GM21825 (cell line): ENCODE results near the gene ULK1.

Experiments used
- ATAC-seq: cut with Tn5 transposase; IDR thresholded peaks from one replicate; pipeline ENCODE4 v1.9.1; 2021; ENCODE audit warnings: mild to moderate bottlenecking, moderate library complexity; ENCODE audit not compliant: unreplicated experiment

Gene ULK1

DNA sequence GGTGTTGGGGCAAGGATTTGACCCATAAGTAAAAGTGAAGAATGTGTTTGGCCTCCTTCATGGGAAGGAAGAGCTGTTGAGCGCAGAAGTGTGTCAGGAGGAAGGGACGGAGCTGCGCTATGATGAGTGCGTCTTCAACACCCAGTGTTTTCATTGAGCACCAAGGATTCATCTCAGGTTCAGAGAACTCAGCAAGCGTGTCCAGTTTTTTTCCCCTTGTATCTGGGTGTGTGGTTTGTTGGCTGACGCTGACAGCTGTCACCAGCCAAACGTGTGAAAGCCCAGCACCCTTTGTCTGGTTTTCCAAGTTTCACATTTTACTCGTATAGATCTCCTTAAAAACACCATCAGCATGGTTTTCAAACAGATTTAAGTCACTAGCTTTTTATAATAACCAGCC, 67.6 kb downstream of the ULK1 start:
- ATAC-seq, result no peak

GRCh38 chr12:131963381-131963780, 69.0 kb downstream of the ULK1 start:
- ATAC-seq, result no peak

DNA sequence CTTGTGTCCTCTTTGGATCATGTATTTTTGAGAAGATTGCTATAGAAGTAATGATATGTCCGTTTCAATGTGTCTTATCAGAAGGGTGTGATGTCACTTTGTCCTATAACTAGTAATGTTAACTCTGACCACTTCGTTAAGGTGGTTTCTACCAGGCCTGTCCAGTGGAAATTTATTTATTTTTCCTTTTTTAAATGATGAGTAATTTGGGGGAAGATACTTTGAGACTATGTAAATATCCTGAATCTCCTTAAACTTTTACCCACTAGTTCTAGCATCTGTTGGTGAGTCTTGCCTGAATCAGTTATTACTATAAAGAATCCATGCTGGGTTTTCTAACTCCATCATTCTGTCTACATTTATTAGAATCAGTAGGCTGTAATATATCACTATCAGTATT, 70.7 kb downstream of the ULK1 start:
- ATAC-seq, result no peak

DNA sequence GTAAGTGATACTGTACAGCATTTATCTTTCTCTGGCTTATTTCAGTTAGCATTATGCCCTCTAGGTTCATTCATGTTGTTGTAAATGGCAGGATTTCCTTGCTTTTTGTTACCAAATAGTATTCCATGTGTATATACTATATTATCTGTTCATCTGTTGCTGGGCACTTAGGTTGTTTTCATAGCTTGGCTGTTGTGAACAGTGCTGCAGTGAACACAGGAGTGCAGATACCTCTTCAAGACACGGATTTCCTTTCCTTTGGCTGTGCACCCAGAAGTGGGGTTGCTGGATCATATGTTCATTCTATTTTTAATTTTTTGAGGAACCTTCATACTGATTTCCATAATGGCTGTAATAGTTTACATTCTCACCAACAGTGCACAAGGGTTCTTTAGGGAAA, 76.8 kb downstream of the ULK1 start:
- ATAC-seq, result no peak
